Spleen (tissue), 7 donors: ENCODE measurements around the gene ZNF616.

Experiments used
- POLR2A ChIP-seq, 3 donors: fragments of 450-650 bp; IDR thresholded peaks; one replicate each; pipeline ENCODE4 v1.5.1; 2017; ENCODE audit warnings: antibody characterized with exemption in 3 of 3, mild to moderate bottlenecking in 1 of 3
- POLR2AphosphoS5 ChIP-seq, 3 donors: sonication (generic); formaldehyde crosslinking; IDR thresholded peaks; one replicate each; pipeline ENCODE4 v1.5.1; 2017; ENCODE audit warnings: antibody characterized with exemption in 3 of 3
- TF ChIP-seq, protein P1 (sequence below), 11 experiments: fragments of 200-600 bp in 7 of 11; fragments of 450-650 bp in 4 of 11; sonication (generic) in 4 of 11; IDR thresholded peaks in 8 of 11; conservative IDR thresholded peaks in 3 of 11; 1 replicate in 7 of 11; 2 replicates in 4 of 11; pipeline versions ENCODE4 v1.4.0 to v1.8.0; 2016 to 2021; ENCODE audit warnings: antibody characterized with exemption in 11 of 11, inconsistent platforms in 4 of 11, mild to moderate bottlenecking in 1 of 11
- donor health status: DM: no; HTN: no; CAD: no; lungs with moderate emphysema.
- donor health status: DM: no; HTN: no; CAD: no.
- donor health status: DM: no; HTN: no; CAD: no.

DNA sequence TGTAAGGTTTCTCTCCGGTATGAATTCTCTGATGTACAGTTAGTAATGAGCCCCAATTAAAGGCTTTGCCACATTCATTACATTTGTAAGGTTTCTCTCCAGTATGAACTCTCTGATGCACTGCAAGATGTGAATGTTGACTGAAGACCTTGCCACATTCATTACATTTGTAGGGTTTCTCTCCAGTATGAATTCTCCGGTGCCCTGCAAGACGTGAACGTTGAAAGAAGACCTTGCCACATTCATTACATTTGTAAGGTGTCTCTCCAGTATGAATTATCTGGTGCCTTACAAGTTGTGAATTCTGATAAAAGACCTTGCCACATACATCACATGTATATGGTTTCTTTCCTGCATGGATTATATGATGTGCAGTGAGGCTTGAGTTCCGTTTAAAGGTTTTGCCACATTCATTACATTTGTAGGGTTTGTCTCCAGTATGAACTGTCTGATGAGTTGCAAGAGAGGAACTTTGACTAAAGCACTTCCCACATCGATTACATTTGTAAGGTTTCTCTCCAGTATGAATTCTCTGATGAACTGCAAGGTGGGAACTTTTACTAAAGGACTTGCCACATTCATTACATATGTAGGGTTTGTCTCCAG is 73.4 kb downstream of the ZNF616 start:
- TF ChIP-seq, protein P1, sequence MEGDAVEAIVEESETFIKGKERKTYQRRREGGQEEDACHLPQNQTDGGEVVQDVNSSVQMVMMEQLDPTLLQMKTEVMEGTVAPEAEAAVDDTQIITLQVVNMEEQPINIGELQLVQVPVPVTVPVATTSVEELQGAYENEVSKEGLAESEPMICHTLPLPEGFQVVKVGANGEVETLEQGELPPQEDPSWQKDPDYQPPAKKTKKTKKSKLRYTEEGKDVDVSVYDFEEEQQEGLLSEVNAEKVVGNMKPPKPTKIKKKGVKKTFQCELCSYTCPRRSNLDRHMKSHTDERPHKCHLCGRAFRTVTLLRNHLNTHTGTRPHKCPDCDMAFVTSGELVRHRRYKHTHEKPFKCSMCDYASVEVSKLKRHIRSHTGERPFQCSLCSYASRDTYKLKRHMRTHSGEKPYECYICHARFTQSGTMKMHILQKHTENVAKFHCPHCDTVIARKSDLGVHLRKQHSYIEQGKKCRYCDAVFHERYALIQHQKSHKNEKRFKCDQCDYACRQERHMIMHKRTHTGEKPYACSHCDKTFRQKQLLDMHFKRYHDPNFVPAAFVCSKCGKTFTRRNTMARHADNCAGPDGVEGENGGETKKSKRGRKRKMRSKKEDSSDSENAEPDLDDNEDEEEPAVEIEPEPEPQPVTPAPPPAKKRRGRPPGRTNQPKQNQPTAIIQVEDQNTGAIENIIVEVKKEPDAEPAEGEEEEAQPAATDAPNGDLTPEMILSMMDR (IDR thresholded peaks at IDR 0.05 in 8 of 11, conservative IDR thresholded peaks at IDR 0.05 in 3 of 11), result no peak
- no peak for TF ChIP-seq POLR2A (IDR thresholded peaks at IDR 0.05)
- no peak for TF ChIP-seq POLR2AphosphoS5 (IDR thresholded peaks at IDR 0.05)
